ENCODE results near the gene CCDC88B. TPM values are rescaled to one million over a fixed set of nuclear protein-coding genes. Genes with fewer than 3 reads are reported as not detected.

Gene CCDC88B
- total and polyA plus RNA-seq, 2 experiments from 2014 or later = 6.8 to 12.1 TPM

DNA sequence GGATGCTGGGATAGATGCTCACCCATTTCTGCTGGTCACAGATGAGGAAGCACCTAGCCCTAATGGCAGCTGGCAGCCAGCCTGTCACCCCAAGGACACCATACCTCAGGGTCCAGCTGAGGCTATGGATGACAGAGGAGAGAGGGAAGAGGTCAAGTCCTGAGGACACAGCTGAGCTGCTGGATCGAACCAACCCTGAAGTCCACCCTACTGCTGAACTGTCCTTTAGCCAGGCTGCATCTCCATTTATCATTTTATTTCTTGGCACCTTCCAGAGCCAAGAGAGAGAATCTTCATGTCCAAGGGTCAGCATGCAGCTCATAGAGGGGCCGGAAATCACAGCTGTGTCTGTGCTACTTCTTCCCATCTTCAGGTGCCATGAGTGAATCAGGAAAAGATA is 49.8 kb downstream of the CCDC88B start (continued):
- TF ChIP-seq, protein P1, sequence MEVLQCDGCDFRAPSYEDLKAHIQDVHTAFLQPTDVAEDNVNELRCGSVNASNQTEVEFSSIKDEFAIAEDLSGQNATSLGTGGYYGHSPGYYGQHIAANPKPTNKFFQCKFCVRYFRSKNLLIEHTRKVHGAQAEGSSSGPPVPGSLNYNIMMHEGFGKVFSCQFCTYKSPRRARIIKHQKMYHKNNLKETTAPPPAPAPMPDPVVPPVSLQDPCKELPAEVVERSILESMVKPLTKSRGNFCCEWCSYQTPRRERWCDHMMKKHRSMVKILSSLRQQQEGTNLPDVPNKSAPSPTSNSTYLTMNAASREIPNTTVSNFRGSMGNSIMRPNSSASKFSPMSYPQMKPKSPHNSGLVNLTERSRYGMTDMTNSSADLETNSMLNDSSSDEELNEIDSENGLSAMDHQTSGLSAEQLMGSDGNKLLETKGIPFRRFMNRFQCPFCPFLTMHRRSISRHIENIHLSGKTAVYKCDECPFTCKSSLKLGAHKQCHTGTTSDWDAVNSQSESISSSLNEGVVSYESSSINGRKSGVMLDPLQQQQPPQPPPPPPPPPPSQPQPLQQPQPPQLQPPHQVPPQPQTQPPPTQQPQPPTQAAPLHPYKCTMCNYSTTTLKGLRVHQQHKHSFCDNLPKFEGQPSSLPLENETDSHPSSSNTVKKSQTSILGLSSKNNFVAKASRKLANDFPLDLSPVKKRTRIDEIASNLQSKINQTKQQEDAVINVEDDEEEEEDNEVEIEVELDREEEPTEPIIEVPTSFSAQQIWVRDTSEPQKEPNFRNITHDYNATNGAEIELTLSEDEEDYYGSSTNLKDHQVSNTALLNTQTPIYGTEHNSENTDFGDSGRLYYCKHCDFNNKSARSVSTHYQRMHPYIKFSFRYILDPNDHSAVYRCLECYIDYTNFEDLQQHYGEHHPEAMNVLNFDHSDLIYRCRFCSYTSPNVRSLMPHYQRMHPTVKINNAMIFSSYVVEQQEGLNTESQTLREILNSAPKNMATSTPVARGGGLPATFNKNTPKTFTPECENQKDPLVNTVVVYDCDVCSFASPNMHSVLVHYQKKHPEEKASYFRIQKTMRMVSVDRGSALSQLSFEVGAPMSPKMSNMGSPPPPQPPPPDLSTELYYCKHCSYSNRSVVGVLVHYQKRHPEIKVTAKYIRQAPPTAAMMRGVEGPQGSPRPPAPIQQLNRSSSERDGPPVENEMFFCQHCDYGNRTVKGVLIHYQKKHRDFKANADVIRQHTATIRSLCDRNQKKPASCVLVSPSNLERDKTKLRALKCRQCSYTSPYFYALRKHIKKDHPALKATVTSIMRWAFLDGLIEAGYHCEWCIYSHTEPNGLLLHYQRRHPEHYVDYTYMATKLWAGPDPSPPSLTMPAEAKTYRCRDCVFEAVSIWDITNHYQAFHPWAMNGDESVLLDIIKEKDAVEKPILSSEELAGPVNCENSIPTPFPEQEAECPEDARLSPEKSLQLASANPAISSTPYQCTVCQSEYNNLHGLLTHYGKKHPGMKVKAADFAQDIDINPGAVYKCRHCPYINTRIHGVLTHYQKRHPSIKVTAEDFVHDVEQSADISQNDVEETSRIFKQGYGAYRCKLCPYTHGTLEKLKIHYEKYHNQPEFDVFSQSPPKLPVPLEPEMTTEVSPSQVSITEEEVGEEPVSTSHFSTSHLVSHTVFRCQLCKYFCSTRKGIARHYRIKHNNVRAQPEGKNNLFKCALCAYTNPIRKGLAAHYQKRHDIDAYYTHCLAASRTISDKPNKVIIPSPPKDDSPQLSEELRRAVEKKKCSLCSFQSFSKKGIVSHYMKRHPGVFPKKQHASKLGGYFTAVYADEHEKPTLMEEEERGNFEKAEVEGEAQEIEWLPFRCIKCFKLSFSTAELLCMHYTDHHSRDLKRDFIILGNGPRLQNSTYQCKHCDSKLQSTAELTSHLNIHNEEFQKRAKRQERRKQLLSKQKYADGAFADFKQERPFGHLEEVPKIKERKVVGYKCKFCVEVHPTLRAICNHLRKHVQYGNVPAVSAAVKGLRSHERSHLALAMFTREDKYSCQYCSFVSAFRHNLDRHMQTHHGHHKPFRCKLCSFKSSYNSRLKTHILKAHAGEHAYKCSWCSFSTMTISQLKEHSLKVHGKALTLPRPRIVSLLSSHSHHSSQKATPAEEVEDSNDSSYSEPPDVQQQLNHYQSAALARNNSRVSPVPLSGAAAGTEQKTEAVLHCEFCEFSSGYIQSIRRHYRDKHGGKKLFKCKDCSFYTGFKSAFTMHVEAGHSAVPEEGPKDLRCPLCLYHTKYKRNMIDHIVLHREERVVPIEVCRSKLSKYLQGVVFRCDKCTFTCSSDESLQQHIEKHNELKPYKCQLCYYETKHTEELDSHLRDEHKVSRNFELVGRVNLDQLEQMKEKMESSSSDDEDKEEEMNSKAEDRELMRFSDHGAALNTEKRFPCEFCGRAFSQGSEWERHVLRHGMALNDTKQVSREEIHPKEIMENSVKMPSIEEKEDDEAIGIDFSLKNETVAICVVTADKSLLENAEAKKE (CRISPR knock-in tag; IDR thresholded peaks at IDR 0.05) = no peak
- TF ChIP-seq NANOG (IDR thresholded peaks at IDR 0.05; ENCODE audit: borderline replicate concordance) (no peak), EZH2phosphoT487 (IDR thresholded peaks at IDR 0.05; ENCODE audit: unreplicated experiment) (no peak), POLR2AphosphoS5 (IDR thresholded peaks at IDR 0.05; ENCODE audit: low read depth) (no peak), ZNF114 (CRISPR knock-in tag; IDR thresholded peaks at IDR 0.05) (no peak), JUNB (IDR thresholded peaks at IDR 0.05; ENCODE audit: unreplicated experiment) (no peak)
- TF ChIP-seq, protein P2, sequence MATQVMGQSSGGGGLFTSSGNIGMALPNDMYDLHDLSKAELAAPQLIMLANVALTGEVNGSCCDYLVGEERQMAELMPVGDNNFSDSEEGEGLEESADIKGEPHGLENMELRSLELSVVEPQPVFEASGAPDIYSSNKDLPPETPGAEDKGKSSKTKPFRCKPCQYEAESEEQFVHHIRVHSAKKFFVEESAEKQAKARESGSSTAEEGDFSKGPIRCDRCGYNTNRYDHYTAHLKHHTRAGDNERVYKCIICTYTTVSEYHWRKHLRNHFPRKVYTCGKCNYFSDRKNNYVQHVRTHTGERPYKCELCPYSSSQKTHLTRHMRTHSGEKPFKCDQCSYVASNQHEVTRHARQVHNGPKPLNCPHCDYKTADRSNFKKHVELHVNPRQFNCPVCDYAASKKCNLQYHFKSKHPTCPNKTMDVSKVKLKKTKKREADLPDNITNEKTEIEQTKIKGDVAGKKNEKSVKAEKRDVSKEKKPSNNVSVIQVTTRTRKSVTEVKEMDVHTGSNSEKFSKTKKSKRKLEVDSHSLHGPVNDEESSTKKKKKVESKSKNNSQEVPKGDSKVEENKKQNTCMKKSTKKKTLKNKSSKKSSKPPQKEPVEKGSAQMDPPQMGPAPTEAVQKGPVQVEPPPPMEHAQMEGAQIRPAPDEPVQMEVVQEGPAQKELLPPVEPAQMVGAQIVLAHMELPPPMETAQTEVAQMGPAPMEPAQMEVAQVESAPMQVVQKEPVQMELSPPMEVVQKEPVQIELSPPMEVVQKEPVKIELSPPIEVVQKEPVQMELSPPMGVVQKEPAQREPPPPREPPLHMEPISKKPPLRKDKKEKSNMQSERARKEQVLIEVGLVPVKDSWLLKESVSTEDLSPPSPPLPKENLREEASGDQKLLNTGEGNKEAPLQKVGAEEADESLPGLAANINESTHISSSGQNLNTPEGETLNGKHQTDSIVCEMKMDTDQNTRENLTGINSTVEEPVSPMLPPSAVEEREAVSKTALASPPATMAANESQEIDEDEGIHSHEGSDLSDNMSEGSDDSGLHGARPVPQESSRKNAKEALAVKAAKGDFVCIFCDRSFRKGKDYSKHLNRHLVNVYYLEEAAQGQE (IDR thresholded peaks at IDR 0.05; ENCODE audit: unreplicated experiment) = no peak
